C1 segment of cervical spinal cord (tissue), 14 donors: ENCODE results near the gene MBTD1.
"Not testable (repeated sequence)": the region's sequence is repeated elsewhere in the genome, so short reads cannot be mapped to it uniquely, and the experiment has no call there.

Source experiments
- DNase-seq, 14 donors: peaks; one replicate each; lab custom pipeline; 2025; lab: John Stamatoyannopoulos, UW

The MBTD1 gene

DNA sequence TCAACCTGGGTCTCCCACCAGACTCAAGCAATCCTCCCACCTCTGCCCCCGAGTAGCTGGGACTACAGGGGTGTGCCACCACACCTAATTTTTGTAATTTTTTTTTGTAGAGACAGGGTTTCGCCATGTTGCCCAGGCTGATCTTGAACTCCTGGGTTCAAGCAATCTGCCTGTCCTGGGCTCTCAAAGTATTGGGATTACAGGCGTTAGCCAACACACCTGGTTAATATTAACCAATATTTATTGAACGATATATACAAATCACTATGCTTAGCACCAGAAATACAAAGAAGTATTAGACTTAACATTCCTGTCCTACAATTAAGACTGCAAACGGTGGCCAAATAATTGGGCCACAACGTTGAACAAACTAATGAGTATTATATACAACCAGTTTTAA, 4.2 kb downstream of the MBTD1 start:
- no peak for DNase-seq

DNA sequence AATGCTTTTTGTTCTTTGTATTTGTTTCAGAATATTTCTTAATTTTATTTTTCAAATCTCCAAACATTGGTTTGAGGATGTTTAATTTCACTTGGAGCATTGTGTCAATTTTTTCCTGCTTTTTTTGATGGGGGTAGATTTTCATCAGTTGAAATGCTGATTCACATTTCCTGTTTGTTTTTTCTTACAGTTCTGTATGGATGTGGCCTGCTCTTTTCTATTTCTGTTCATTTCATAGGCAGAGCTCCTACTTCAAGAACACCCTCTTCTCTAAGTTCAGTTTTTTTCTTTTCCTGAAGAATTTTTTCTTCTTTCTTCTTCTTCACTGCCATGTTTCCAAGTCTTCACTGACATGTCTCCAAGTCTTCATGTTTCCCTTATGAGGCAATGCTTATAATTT, 8.8 kb downstream of the MBTD1 start:
- no peak for DNase-seq

DNA sequence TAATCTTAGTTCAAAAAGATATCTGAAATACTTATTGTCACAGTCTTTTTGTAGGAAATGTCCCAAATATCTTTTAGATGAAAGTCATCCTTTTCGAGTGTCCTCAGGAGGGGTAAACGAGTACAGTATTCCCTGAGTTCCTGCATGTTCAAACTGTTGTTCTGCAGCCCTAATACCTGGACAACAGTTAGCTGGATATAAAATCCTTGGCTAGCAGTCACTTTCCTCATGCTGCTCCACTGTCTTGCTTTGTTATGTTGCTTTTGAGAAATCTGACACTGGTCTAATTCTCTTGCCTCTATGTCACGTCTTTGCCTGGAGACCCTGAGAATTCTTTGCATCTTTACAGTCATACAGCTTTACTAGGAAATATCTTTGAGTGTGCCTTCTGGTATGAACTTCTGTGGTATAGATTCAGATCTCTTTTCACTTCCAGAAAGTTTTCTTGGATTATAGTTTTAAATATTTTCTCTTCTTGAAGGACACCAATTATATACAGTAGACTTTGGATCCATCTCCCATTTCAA, 9.5 kb downstream of the MBTD1 start:
- no peak for DNase-seq

DNA sequence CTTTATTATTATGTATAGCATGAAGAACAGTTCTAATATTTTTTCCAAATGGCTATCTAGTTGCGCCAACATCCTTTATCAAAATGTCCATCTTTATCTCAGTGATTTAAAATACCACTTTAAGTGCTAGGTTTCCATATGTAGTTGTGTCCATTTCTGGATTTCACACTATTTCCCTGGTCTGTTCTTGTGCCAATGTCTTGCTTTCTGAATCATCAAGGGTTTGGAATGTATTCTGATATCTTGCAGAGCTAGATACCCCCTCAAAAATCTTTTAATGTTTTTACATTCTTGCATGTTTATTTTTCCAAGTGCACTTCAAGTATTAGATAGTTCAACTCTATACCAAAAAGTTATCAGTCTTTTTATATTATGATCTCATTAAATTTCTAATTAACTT, 14.3 kb downstream of the MBTD1 start:
- no peak for DNase-seq

DNA sequence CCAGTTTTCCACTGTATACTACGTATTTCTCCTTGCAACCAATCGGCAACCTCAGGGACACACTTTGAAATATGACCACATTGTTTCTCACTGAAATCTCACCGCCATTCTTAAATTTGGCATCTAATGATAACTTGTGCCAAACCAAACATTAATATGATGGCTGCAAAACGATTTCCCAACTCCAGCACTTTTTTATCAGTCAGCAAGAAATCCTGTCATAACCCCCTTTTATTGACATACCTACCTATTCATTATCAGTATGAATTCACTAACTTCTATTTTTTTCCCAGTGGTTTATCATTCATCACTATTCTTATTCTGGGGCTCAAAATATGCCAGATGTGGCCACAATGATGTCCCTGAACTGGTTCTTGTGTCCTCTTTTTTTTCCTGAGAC, 15.8 kb downstream of the MBTD1 start:
- no peak for DNase-seq

DNA sequence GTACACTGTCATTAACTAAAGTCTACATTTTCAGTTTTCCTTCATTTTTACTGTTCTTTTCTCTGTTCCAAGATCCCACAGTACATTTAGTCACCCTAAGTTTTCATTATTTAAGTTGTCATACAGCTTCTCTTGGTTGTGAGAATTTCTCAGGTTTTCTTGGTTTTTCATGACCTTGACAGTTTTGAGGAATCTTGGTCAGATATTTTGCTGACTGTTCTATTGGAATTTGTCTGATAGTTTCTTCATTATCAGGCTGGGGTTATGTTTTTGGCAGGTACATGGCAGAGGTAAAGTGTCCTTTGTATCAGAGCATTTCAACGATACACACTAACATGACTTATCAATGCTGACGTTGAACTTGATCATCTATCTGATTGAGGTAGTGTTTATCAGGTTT, 19.6 kb downstream of the MBTD1 start:
- no peak for DNase-seq

DNA sequence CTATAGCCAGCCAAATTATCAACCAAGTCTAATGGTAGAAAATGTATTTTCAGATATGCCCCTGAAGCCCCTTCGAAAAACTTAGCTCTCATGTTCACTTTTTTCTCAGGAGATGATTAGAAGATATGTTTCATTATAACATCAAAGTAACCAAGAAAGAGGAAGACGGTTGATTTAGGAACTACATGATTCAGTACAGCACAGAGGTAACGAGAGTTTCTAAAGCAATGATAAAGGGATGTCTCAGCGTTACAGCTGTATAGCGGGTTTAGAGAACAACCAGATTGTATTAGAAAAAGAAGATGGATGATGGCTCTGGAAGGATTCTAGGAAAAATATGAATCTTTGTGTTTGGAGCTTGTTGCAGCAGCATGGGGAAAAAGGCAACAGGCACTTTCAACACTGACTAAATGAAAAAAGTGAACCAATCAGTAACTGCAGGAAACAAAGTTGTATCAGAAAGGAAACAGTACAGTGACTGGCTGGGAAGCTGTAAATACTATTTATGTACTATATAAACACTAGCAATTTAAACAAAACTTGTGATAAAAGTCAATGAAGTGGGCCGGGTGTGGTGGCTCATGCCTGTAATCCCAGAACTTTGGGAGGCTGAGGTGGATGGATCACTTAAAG, 21.5 kb downstream of the MBTD1 start:
- no peak for DNase-seq

DNA sequence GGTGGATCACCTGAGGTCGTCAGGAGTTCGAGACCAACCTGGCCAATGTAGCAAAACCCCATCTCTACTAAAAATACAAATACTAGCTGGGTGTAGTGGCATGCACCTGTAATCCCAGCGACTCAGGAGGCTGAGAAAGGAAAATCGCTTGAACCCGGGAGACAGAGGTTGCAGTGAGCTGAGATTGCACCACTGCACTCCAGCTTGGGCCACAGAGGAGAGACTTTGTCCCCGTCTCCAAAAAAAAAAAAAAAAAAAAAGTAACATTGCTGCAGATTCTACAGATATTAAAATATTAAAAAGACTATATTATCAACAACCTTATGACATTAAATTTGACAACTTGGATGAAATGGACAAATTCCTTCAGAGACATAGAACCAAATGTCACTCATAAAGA, 25.7 kb downstream of the MBTD1 start:
- no peak for DNase-seq

DNA sequence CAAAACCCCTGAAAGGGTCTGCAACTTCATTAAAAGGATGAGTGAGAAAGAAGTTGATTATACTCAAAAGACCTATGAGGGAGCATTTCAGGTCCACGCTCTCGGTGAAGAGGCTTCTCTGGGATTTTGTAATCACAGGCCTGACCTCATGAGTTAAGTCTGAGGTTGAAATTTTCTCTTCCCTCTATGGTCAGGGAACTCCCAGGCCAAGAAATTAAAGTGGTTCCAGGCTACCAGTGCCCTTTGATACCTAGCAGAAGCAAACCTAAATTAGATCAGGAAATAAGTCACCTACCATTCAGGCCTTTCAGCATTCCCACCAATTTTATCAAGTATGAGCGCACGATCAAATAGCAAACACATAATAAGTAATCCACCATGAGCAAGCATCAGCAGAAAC, 27.9 kb downstream of the MBTD1 start:
- DNase-seq, result no peak

DNA sequence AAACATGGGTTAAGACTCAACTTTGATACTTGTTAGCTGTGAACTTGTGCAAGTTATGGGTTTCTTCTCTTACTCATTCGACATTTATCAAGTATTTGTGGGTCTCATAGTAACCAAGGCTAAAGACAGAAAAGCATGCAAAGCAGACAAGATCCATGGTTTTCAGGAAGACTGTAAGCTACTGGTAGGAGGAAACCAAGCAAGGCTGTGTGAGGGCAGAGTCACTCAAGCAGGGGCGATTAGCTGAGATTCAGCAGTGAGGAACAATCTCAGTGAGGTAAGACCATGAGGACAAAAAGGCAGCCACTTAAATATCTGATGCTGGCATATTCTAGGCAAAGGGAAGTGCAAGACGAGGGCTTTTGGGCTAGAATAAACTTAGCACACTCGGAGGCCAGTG, 29.5 kb downstream of the MBTD1 start:
- no peak for DNase-seq

DNA sequence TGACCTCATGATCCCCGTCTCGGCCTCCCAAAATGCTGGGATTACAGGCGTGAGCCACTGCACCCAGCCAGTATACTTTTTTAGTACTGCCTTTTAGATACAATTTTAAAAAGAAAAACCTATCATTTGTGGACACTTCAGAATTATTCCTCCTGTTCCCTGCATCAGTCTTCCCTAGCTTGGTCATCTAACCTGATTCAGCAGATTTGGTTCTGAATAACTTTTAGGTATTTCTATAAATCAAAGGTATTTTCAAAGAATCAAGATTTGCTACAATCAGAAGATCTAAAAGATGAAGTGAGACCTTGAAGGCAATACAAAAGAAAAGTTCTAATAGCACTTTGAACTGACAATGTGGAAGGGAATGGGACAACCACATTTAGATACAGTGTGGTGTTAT, 30.0 kb downstream of the MBTD1 start:
- DNase-seq, result no peak

DNA sequence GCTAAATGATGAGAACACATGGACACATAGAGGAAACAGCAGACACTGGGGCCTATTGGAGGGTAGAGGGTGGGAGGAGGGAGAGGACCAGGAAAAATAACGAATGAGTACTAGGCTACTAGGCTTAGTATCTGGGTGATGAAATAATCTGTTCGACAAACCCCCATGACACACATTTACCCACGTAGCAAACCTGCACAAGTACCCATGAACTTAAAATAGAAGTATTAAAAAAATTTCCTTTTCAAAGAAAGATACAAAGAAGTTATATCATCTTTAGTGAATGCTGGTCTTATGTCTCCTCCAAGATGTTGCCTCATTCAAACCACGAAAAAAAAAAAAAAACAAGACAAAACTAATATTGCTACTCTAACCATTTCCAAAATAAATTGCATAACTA, 31.7 kb downstream of the MBTD1 start:
- DNase-seq, result no peak

DNA sequence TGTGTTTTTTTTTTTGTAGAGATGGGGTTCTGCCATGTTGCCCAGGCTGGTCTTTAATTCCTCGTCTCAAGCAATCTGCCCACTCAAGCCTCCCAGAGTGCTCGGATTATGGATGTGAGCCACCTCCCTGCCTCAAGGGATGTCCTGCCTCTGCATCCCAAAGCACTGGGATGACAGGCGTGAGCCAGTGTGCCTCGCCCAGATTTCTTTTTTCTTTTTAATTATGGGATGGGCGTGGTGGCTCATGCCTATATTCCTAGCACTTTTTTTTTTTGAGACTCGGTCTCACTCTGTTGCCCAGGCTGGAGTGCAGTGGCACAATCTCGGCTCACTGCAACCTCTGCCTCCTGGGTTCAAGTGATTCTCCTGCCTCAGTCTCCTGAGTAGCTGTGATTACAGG, 34.3 kb downstream of the MBTD1 start:
- not testable (repeated sequence) for DNase-seq

DNA sequence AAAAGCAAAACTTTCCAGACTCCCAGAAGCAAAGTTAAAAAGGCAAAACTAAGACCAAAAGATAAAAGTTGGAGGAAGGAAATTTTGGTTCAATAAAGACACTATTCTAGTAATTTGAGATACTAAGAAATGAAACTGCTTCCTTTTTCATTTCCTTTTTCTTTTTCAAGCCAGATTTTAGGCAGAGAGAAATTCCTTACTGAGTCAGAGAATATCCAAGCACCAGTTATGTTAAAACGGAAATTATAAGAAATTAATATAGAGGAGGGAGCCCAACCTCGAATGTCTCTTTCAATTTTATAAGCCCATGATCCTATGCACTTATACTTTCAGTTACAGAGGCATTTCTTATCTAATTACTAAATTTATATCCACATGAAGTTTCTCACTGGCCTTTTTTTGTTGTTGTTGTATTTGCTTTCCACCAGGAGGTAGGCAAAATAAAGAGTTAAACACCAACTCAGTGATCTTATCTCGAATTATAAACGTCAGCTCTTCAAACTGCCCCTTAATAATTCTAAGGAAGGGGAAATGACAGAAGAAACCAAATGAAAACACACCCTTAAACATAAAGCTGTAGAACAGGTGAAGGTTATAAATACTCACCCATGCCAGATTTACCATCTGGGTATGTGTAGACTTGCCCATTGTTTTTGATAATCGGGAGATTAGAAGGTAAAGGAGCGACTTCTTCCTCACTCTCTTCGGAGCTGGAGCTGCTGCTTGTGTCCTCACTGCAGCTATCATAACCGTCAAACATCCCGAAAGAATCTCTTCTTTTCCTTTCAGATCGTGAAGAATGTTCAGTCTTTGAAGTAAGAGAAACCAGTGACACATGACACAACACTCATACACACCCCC, 35.2 kb downstream of the MBTD1 start:
- DNase-seq, result no peak

DNA sequence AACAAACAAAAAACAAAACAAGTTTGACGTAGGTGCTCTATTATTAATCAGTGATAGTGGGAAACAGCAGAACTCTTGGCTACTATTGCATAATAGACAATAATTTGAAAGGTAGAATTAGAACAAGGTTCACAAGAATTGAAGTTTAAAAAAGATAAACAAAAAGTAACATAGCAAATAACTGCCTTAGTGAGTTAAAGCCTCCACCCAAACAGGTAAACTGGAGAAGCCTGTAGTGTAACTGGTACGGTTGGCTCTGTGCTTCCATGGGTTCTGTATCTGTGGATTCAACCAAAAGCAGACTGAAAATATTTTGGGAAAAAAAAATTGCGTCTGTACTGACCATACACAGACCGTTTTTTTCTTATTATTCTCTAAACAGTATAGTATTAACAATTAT, 38.5 kb downstream of the MBTD1 start:
- DNase-seq, result no peak

DNA sequence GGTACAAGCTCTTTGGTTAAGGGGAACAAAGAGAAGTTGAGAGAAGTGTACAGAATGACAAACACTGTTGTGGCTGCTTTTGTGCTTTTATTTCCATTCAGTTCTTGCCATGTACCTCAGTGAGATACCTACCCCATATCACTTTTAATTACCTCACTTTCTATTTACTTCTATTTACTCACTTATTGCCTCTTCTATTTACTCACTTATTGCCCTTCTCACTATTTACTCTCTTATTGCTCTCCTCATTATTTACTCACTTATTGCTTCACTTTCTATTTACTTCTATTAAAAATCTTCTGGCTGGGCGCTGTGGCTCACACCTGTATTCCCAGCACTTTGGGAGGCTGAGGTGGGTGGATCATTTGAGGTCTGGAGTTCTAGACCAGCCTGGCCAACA, 41.9 kb downstream of the MBTD1 start:
- DNase-seq, result no peak

DNA sequence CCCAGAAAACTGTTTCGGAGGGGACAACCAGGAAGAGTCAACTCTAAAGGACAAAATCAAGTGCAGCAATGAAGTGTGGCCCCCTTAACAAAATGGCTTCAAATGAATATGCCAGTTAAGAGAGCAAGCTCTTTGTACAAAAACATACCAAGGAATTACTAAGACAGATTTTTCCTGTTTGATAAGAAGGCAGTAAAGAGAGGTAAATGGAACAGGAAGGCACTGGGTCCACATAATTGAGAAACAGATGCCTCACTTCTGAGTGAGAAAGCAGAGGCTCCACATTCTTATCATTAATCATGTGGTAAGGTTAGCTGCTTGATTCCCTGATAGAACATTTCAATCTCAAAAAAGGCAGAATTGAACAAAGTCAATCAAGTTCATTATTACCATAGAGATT, 44.9 kb downstream of the MBTD1 start:
- no peak for DNase-seq

DNA sequence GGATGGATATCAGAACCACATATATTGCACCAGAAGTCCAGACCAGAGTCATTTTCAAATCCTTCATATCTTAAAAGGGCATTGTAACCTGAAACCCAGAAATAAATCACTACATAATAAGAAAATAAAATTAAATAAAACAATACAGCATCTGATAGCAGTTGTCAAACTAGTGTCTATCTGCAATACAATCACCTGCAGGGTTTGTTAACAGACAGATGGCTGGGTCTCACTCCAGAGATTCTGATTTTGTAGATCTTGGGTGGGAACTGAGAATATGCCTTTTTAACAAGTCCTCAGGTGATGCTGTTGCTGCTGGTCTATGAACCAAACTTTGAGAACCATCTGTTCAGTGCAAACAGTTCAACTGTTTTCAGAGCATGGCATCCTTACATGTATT, 56.0 kb downstream of the MBTD1 start:
- no peak for DNase-seq

DNA sequence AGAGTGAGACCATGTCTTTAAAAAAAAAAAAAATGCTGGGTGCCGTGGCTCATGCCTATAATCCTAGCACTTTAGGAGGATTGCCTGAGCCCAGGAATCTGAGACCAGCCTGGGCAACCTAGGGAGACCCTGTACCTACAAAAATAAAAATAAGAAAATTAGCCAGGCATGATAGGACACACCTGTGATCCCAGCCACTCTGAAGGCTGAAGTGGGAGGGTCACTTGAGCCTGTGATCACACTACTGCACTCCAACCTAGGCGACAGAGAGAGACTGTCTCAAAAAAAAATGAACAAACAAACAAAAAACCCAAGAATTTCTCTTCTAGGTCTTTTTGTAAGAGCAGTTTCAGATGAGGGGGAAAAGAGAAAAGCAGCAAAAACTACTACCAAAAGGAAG, 59.0 kb downstream of the MBTD1 start:
- DNase-seq, result no peak

DNA sequence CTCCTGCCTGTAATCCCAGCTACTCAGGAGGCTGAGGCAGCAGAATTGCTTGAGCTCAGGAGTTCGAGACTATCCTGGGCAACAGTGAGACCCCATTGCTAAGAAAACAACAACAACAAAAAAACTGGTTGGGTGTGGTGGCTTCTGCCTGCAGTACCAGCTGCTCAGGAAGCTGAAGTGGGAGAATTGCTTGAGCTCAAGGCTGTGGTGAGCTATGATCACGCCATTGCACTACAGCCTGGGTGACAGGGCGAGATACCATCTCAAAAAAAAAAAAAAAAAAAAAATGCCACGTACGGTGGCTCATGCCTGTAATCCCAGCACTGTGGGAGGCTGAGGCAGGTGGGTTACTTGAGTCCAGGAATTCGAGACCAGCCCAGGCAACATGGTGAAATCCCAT, 59.6 kb downstream of the MBTD1 start:
- DNase-seq, result no peak

DNA sequence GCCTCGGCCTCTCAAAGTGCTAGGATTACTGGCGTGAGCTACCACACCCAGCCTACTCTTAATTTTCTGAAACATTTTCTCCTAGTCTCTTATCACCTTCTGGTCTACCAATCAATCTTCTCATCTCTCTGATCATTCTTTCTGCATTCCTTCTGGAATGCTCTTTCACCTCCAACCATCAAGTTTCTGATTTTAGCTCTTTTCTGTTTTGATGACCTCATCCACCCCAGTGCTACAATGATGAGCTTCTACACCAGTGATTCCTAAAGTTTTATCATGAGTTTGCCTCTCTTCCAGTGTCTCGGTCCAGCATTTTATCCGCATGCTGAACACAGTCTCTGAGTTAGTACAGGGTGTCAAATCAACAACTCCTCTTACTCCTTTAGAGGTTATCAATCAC, 62.1 kb downstream of the MBTD1 start:
- DNase-seq, result no peak

DNA sequence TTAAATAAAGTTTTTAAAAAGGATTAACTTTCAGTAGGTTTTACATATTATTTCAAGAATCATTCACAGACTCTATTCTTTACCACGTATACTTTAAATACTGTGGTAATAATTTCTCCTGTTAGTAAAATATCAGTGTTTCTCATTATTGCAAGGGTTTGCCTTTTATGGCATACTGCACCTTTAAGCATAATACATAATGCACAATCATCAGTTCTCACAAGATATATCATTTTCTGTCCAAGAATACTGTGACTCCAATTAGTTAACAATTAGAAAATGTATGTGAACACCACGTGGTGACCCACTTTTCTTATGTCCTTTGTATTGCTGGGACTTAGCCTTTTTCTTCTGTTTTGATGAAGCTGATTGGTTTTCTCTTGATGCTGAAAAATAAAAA, 68.0 kb downstream of the MBTD1 start:
- DNase-seq, result no peak

DNA sequence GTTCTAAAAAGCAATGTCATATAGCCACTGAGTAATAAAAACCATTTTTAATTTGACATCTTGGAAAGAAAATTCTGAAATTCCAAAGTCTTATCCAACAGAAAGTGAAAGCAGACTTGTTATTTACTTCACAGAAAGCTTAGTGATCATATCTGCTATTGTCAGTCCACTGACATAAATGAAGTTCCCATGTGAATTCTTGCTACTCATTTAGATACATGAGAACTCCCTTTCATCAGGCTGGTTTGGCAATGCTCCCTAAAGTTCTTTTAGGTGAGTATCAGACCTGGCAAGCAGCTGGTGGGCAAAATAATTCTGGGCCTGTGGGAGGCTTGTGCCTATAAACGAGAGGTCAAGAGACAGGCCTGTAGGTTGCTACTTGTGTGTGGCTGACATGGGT, 70.2 kb downstream of the MBTD1 start:
- DNase-seq, result no peak
